ENCODE measurements around the gene LTB4R2. TPM values are rescaled to one million over a fixed set of nuclear protein-coding genes. Genes with fewer than 3 reads are reported as not detected.

The LTB4R2 gene
- total RNA-seq, 1 donor from 2014 or later = 1.8 TPM

DNA sequence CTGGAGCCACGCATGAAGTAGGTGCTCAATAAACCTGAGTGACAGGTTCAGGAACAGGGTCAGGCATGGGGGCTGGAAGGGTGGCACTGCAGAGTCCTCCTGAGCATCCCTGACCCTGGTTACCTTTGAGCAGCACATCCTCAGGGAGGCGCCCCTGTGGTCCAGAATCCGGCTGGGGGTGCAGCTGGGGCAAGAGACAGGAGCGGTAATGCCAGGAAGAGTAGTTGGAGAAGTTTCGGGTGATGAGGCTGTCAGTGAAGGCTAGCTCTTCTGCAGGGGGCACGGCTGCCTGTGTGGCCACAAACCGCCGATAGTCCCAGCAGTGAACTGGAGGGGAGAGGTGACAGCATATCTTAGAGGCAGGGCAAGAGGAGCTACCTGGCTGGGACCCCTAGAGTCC, 40.6 kb upstream of the LTB4R2 start:
- Histone ChIP-seq H2AFZ (replicated peaks) (no peak overlapping the region), H3K4me2 (no peak overlapping the region), H3K27ac (no peak overlapping the region), H3K27me3 (no peaks in the 10 kb centered on the region), H4K20me1 (ENCODE audit: low read depth) (no peaks in the 10 kb centered on the region), H3F3A (ENCODE audit: low read depth) (peaks cover 10% of the 10 kb centered on the region), H3K4me3 (no peak overlapping the region), H3K9ac (no peak overlapping the region), H3K36me3 (no peaks in the 10 kb centered on the region), H3K4me1 (peaks cover 6% of the 10 kb centered on the region), H3K79me2 (ENCODE audit: low read depth) (peaks cover 8% of the 10 kb centered on the region), H3K9me3 (ENCODE audit: low read depth) (no peaks in the 10 kb centered on the region)
- DNase-seq (ENCODE audit: low spot score) = no peak
- H3K27ac Mint-ChIP-seq = no peak overlapping the region
- peaks cover 15% of the 10 kb centered on the region for H3K4me1 Mint-ChIP-seq
- H3K36me3 Mint-ChIP-seq = peaks cover 2% of the 10 kb centered on the region
- peaks cover 8% of the 10 kb centered on the region for H3K27me3 Mint-ChIP-seq (ENCODE audit: insufficient read depth, low read depth)
- TF ChIP-seq EZH2phosphoT487 (IDR thresholded peaks at IDR 0.05) (no peak), EZH2 (IDR thresholded peaks at IDR 0.05) (no peak)
- TF ChIP-seq, protein P1, sequence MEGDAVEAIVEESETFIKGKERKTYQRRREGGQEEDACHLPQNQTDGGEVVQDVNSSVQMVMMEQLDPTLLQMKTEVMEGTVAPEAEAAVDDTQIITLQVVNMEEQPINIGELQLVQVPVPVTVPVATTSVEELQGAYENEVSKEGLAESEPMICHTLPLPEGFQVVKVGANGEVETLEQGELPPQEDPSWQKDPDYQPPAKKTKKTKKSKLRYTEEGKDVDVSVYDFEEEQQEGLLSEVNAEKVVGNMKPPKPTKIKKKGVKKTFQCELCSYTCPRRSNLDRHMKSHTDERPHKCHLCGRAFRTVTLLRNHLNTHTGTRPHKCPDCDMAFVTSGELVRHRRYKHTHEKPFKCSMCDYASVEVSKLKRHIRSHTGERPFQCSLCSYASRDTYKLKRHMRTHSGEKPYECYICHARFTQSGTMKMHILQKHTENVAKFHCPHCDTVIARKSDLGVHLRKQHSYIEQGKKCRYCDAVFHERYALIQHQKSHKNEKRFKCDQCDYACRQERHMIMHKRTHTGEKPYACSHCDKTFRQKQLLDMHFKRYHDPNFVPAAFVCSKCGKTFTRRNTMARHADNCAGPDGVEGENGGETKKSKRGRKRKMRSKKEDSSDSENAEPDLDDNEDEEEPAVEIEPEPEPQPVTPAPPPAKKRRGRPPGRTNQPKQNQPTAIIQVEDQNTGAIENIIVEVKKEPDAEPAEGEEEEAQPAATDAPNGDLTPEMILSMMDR (IDR thresholded peaks at IDR 0.05) = no peak
- no peaks in the 10 kb centered on the region for H3K9me3 Mint-ChIP-seq
- peak overlapping the region; percentile 52 for H3K4me3 Mint-ChIP-seq

DNA sequence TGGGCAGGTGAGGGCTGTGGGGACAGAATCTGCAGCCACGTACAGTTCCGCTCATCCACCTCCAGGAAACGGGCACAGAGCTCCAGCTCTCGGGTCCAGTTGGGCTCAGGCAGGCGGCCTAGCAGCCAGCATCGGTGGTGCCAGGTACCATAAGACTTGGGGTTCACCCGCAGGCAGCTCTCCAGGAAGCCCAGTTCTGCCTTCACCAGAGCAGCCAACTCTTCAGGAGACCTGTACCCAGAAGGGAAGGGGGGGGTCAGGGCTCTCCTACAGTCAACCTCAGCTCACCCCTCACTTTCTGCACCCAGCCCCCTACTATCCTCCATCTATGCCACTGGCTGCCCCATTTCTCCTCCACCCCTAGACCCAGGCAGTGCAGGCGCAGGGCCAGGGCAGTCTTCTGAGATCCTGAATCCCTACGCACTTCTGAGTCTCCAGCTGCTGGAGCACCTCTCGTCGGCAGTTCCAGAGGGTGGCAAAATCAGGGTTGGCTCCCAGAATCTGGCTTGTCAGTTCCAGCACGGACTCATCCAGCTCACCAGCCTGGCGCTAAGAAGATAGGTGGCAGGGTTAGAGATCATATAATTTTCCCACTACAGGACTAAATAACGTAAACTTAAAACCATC, 39.9 kb upstream of the LTB4R2 start:
- H3F3A ChIP-seq (ENCODE audit: low read depth) = peaks cover 10% of the 10 kb centered on the region
- peaks cover 15% of the 10 kb centered on the region for H3K4me1 Mint-ChIP-seq
- H3K9ac ChIP-seq = no peak overlapping the region
- H3K4me3 Mint-ChIP-seq = peak overlapping the region; percentile 91
- peaks cover 2% of the 10 kb centered on the region for H3K36me3 Mint-ChIP-seq
- H4K20me1 ChIP-seq (ENCODE audit: low read depth) = no peaks in the 10 kb centered on the region
- no peak overlapping the region for H3K27ac ChIP-seq
- no peak for DNase-seq (ENCODE audit: low spot score)
- no peaks in the 10 kb centered on the region for H3K9me3 Mint-ChIP-seq
- no peak overlapping the region for H3K4me2 ChIP-seq
- peaks cover 6% of the 10 kb centered on the region for H3K4me1 ChIP-seq
- H2AFZ ChIP-seq (replicated peaks) = no peak overlapping the region
- no peaks in the 10 kb centered on the region for H3K27me3 ChIP-seq
- H3K36me3 ChIP-seq = no peaks in the 10 kb centered on the region
- H3K27ac Mint-ChIP-seq = no peak overlapping the region
- no peaks in the 10 kb centered on the region for H3K9me3 ChIP-seq (ENCODE audit: low read depth)
- H3K79me2 ChIP-seq (ENCODE audit: low read depth) = peaks cover 8% of the 10 kb centered on the region
- TF ChIP-seq EZH2phosphoT487 (IDR thresholded peaks at IDR 0.05) (no peak), EZH2 (IDR thresholded peaks at IDR 0.05) (no peak)
- TF ChIP-seq, protein P1 (IDR thresholded peaks at IDR 0.05) = no peak
- peaks cover 8% of the 10 kb centered on the region for H3K27me3 Mint-ChIP-seq (ENCODE audit: insufficient read depth, low read depth)
- no peak overlapping the region for H3K4me3 ChIP-seq

DNA sequence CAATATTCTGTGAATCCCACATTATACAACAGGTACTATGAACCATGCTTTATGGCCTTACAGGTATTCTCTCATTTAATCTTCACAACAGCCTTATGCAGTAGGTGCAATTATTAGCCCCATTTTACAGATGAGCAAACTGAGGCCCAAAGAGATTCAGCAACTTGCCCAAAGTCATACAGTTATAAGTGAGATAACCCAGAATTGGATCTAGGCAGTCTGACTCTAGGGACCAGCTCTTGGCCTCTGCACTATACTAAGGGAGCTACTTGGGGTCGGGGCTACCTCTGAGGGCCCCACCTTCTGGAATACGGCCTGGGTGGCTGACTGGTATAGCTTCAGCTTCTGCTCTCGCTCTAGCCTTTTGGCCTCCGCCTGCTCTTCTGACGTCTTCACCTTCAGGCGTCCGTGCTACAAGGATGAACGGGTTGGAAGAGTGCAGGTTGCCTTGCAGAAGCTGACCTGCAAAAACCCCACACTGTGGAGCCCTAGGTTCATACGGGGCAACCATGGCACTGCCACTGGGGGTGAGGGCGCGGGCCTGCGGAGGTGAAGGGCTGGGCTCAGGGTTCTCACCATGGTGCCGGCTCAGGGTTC, 39.3 kb upstream of the LTB4R2 start:
- Mint-ChIP-seq H3K4me1 (peaks cover 15% of the 10 kb centered on the region), H3K27me3 (ENCODE audit: insufficient read depth, low read depth) (peaks cover 8% of the 10 kb centered on the region), H3K4me3 (peak overlapping the region; percentile 91), H3K36me3 (peaks cover 2% of the 10 kb centered on the region), H3K9me3 (no peaks in the 10 kb centered on the region), H3K27ac (peak overlapping the region; percentile 90)
- H3K27ac ChIP-seq = no peak overlapping the region
- peaks cover 8% of the 10 kb centered on the region for H3K79me2 ChIP-seq (ENCODE audit: low read depth)
- H3K4me1 ChIP-seq = peaks cover 6% of the 10 kb centered on the region
- H4K20me1 ChIP-seq (ENCODE audit: low read depth) = no peaks in the 10 kb centered on the region
- H3K27me3 ChIP-seq = no peaks in the 10 kb centered on the region
- no peak for TF ChIP-seq EZH2phosphoT487 (IDR thresholded peaks at IDR 0.05)
- TF ChIP-seq EZH2 (IDR thresholded peaks at IDR 0.05) = no peak
- TF ChIP-seq, protein P1 (IDR thresholded peaks at IDR 0.05) = no peak
- peak overlapping the region; percentile 86 for H3K4me3 ChIP-seq
- H3K36me3 ChIP-seq = no peaks in the 10 kb centered on the region
- no peak for DNase-seq (ENCODE audit: low spot score)
- H3F3A ChIP-seq (ENCODE audit: low read depth) = peaks cover 10% of the 10 kb centered on the region
- H3K9ac ChIP-seq = peak overlapping the region; percentile 68
- H3K4me2 ChIP-seq = peak overlapping the region; percentile 82
- H2AFZ ChIP-seq (replicated peaks) = peak overlapping the region; percentile 91
- no peaks in the 10 kb centered on the region for H3K9me3 ChIP-seq (ENCODE audit: low read depth)
